Hematopoietic multipotent progenitor cell (in vitro differentiated cells): ENCODE results near the gene KHDC1. TPM values are rescaled to one million over a fixed set of nuclear protein-coding genes. Genes with fewer than 3 reads are reported as not detected.

Experiments used
- small RNA-seq: library from RNA; depleted of rRNA; stranded (forward); fragments of <200 nt; gene quantifications from one replicate; pipeline ENCODE3, GENCODE V24; 2012
- total RNA-seq: library from RNA; depleted of rRNA; stranded (reverse); fragments of >200 nt; gene quantifications from one replicate; pipeline ENCODE4 v1.2.3, GENCODE V29; 2012

Gene KHDC1
- total RNA-seq, 1 donor, result 3.0 TPM

Small RNA genes lying within 50 kb of the gene (small RNA-seq; reads per million reads assigned to genes)
- gene RPSAP41, result not detected

Other genes with a start within 250 kb of the KHDC1 start
- not detected for gene KHDC1L, start 37.7 kb downstream of the KHDC1 start, total RNA-seq
- not detected for gene DPPA5, start 91.1 kb upstream of the KHDC1 start, total RNA-seq
- not detected for gene KHDC3L, start 99.5 kb upstream of the KHDC1 start, total RNA-seq
- gene OOEP, start 106.7 kb upstream of the KHDC1 start, total RNA-seq, result 0.27 TPM
- 0.54 TPM for gene DDX43, start 131.6 kb upstream of the KHDC1 start, total RNA-seq
- 8.3 TPM for gene CGAS, start 189.1 kb upstream of the KHDC1 start, total RNA-seq
- gene MTO1, start 198.5 kb upstream of the KHDC1 start, total RNA-seq, result 31.8 TPM